ENCODE results near the gene NR1H2.

The NR1H2 gene

GRCh38 chr19:50330365-50331078 lies 45.7 kb upstream of the NR1H2 start:
- no peak overlapping the region for H3K27ac ChIP-seq
- TF ChIP-seq, protein P1, sequence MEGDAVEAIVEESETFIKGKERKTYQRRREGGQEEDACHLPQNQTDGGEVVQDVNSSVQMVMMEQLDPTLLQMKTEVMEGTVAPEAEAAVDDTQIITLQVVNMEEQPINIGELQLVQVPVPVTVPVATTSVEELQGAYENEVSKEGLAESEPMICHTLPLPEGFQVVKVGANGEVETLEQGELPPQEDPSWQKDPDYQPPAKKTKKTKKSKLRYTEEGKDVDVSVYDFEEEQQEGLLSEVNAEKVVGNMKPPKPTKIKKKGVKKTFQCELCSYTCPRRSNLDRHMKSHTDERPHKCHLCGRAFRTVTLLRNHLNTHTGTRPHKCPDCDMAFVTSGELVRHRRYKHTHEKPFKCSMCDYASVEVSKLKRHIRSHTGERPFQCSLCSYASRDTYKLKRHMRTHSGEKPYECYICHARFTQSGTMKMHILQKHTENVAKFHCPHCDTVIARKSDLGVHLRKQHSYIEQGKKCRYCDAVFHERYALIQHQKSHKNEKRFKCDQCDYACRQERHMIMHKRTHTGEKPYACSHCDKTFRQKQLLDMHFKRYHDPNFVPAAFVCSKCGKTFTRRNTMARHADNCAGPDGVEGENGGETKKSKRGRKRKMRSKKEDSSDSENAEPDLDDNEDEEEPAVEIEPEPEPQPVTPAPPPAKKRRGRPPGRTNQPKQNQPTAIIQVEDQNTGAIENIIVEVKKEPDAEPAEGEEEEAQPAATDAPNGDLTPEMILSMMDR (conservative IDR thresholded peaks at IDR 0.05), result no peak

DNA sequence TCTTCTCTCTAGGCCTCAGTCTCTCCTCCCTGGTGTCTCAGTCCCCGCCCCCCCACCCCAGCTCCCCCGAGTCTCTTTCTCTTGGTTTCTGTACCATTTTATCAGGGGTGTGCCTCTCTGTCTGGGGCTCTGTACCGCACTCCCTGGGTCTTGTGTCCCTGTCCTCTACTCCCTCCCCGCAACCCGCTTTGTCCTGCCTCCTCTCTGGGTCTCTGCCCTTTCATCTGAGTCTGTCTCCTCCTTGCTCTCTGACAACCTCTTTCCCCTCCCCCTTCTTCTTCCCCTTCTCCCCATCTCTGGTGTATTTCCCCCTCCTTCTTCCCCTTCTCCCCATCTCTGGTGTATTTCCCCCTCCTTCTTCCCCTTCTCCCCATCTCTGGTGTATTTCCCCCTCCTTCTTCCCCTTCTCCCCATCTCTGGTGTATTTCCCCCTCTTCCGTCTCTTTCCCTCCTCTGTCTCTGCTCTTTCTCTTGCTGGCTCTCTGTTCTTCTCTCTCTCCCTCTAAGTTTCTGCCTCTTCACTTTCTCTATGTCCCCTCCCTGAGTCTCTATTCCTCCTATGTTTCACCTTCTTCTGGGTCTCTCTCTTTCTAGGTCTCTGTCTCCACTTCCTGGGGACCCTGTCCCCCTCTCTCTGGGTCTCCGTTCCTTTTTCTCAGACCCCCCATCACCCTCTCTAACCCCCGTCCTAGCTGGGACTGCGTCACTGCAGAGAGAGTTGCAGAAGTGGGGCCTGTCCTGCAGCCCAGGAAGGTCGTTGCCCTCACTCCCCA lies 44.9 kb upstream of the NR1H2 start:
- no peak overlapping the region for H3K27ac ChIP-seq
- TF ChIP-seq, protein P1 (conservative IDR thresholded peaks at IDR 0.05), result no peak

DNA sequence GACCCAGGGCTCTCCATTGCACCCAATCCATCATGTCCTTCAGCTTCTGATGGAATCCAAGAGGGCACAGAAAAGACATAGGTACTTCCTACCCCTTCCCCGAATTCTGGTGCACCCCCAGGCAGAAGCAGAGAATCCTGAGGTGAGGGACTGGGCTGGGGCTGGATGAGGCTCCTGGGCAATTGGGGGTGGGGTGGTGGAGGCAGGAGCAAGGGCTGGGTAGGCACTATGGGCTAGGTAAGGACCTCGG lies 44.3 kb upstream of the NR1H2 start:
- TF ChIP-seq, protein P1 (conservative IDR thresholded peaks at IDR 0.05), result no peak
- no peak overlapping the region for H3K27ac ChIP-seq

DNA sequence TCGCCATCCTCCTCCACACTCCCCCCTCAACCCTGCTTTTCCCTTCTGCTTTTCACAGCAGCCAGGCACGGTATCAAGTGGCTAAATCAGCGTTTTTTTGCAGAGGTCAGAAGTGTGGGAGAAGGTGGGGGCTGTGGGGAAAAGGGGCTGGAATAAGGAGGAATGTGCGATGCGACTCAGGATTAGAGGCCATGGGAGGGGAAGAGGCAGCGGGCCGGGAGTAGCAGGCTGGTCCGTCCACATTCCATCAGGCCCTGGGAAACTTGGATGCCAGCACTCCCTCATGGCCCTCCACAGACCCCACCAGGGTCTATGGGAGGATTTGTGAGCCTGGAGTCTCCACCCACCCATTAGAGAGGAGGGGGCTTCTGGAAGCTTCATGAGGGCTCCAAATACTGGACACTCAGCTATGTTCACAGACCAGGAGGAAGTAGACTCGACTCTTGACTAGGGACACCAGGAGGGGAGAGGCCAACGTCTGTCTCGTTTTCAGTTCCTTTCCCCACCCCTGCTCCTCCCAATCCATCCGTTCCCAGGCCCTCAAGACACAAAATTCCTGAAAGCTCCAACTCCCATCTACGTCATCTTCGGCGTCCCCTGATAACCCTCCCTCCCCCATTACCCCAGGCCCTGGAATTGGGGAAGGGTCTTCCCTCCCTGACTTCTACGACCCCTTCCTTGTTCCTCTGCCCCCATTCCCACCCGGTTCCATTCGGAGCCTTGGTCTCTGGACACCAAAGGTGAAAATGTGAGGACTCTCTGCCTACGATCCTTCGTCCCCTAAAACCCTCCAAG lies 43.8 kb upstream of the NR1H2 start:
- H3K27ac ChIP-seq, result no peak overlapping the region
- TF ChIP-seq, protein P1 (conservative IDR thresholded peaks at IDR 0.05), result no peak

GRCh38 chr19:50333235-50333736 lies 43.0 kb upstream of the NR1H2 start:
- peak overlapping the region; percentile 64; the same call in 1 of the 2 replicates for H3K27ac ChIP-seq
- TF ChIP-seq, protein P1 (conservative IDR thresholded peaks at IDR 0.05), result no peak

- TF ChIP-seq, protein P1 (conservative IDR thresholded peaks at IDR 0.05), result no peak
- peak overlapping the region; percentile 64; the same call in 1 of the 2 replicates for H3K27ac ChIP-seq
Observed at GRCh38 chr19:50333737-50334617, 42.3 kb upstream of the NR1H2 start.
